HG02840 (cell line): ENCODE results near the gene GAS7.

Source experiments
- ATAC-seq: cut with Tn5 transposase; IDR thresholded peaks from one replicate; pipeline ENCODE4 v1.9.1; 2021; ENCODE audit warnings: mild to moderate bottlenecking, moderate library complexity, moderate number of reproducible peaks; ENCODE audit not compliant: unreplicated experiment, low FRiP score

Gene GAS7

GRCh38 chr17:10141436-10141835 lies 57.0 kb downstream of the GAS7 start:
- no peak for ATAC-seq

GRCh38 chr17:10139577-10139976 lies 58.8 kb downstream of the GAS7 start:
- no peak for ATAC-seq

GRCh38 chr17:10136258-10136981 lies 62.0 kb downstream of the GAS7 start:
- ATAC-seq: no peak

GRCh38 chr17:10135539-10136257 lies 62.7 kb downstream of the GAS7 start:
- ATAC-seq: no peak

- ATAC-seq: no peak
Measured at GRCh38 chr17:10130677-10131076, 67.7 kb downstream of the GAS7 start.

- ATAC-seq: no peak
Measured at GRCh38 chr17:10130263-10130662, 68.1 kb downstream of the GAS7 start.

- ATAC-seq: no peak
Measured at GRCh38 chr17:10127819-10128425, 70.5 kb downstream of the GAS7 start.

GRCh38 chr17:10126616-10127501 lies 71.5 kb downstream of the GAS7 start:
- ATAC-seq: no peak

- ATAC-seq: no peak
Measured at GRCh38 chr17:10126276-10126615, 72.2 kb downstream of the GAS7 start.

GRCh38 chr17:10125531-10126275 lies 72.7 kb downstream of the GAS7 start:
- ATAC-seq: no peak

GRCh38 chr17:10123093-10123492 lies 75.3 kb downstream of the GAS7 start:
- no peak for ATAC-seq

GRCh38 chr17:10121971-10122707 lies 76.3 kb downstream of the GAS7 start:
- ATAC-seq: no peak

GRCh38 chr17:10120749-10121148 lies 77.7 kb downstream of the GAS7 start:
- no peak for ATAC-seq

GRCh38 chr17:10120109-10120485 lies 78.3 kb downstream of the GAS7 start:
- no peak for ATAC-seq

- ATAC-seq: no peak
Measured at GRCh38 chr17:10119203-10120108, 79.0 kb downstream of the GAS7 start.

- ATAC-seq: no peak
Measured at GRCh38 chr17:10118788-10119130, 79.6 kb downstream of the GAS7 start.

- ATAC-seq: no peak
Measured at GRCh38 chr17:10117581-10118001, 80.8 kb downstream of the GAS7 start.

- no peak for ATAC-seq
Measured at GRCh38 chr17:10116753-10117420, 81.5 kb downstream of the GAS7 start.
